Upper lobe of right lung (tissue), 1 donor: ENCODE measurements around the gene RCL1. TPM values are rescaled to one million over a fixed set of nuclear protein-coding genes. Genes with fewer than 3 reads are reported as not detected.

Experiments used
- ATAC-seq: fragments of 200-7000 bp; cut with Tn5 transposase; one replicate; pipeline ENCODE4 v1.9.1; 2020; ENCODE audit warnings: mild to moderate bottlenecking, moderate library complexity
- DNase-seq: peaks from one replicate; pipeline ENCODE4 v3.0.0-alpha.2; 2020
- H3K27ac ChIP-seq: fragments of 200-600 bp; one replicate; pipeline ENCODE4 v1.8.0; 2022
- H3K27me3 ChIP-seq: fragments of 200-600 bp; one replicate; pipeline ENCODE4 v1.8.0; 2022; ENCODE audit warnings: mild to moderate bottlenecking
- H3K36me3 ChIP-seq: fragments of 200-600 bp; one replicate; pipeline ENCODE4 v1.8.0; 2022
- H3K4me1 ChIP-seq: fragments of 200-600 bp; one replicate; pipeline ENCODE4 v1.8.0; 2022
- H3K4me3 ChIP-seq: fragments of 200-600 bp; one replicate; pipeline ENCODE4 v1.8.0; 2022; ENCODE audit warnings: mild to moderate bottlenecking
- H3K9me3 ChIP-seq: fragments of 200-600 bp; one replicate; pipeline ENCODE4 v1.8.0; 2022
- intact Hi-C: fragments of 100-400 bp; cut with DNase I; formaldehyde crosslinking; loops from one replicate; pipeline ENCODE4 v1.11.0; 2022
- total RNA-seq: library from RNA; stranded (reverse); fragmentation: NEBNext Ultra II Directional; extraction: Animal tissue kit (Norgen Biotek cat#: 25700); gene quantifications from one replicate; pipeline ENCODE4 v1.2.1, GENCODE V29; 2021
- TF ChIP-seq, protein P1 (sequence below): fragments of 200-600 bp; IDR thresholded peaks from one replicate; pipeline ENCODE4 v1.8.0; 2022; ENCODE audit warnings: antibody characterized with exemption
- donor health status: DM: no; HTN: yes; CAD: no; lungs with severe emphysema.

Gene RCL1
- total RNA-seq, 1 donor from 2014 or later, result 19.6 TPM

DNA sequence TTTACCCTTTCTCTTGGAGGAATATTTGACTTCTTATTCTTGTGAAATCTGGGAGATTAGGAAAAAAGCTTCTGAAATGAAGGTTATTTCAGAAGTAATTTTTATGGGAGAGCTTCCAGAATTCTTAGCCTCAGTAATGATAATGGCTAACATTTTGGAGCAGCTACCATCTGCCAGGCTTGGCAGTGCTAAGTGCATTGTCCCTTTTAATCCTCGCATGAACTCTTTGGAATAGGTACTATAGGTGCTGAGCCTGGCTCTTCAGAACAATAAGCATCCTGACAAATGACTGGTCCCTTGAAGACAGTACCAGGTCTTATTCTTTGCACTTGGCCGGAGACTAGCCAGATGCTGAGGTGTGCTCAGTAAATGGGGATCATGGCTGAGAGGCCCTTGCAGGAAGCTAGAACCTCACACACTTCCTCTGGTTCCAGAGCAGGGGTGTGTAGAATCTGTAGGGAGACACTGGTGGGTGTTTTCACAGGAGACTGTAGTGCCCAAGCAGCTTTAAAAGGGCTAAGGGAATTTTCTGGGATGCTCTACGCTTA is 90.7 kb downstream of the RCL1 start:
- no peaks in the 10 kb centered on the region for H3K9me3 ChIP-seq
- H3K36me3 ChIP-seq, result no peaks in the 10 kb centered on the region
- ATAC-seq (no peak), DNase-seq (no peak)
- no peaks in the 10 kb centered on the region for H3K4me1 ChIP-seq
- H3K4me3 ChIP-seq, result no peak overlapping the region
- intact Hi-C loops, result no loop called here
- H3K27me3 ChIP-seq, result no peaks in the 10 kb centered on the region
- TF ChIP-seq, protein P1, sequence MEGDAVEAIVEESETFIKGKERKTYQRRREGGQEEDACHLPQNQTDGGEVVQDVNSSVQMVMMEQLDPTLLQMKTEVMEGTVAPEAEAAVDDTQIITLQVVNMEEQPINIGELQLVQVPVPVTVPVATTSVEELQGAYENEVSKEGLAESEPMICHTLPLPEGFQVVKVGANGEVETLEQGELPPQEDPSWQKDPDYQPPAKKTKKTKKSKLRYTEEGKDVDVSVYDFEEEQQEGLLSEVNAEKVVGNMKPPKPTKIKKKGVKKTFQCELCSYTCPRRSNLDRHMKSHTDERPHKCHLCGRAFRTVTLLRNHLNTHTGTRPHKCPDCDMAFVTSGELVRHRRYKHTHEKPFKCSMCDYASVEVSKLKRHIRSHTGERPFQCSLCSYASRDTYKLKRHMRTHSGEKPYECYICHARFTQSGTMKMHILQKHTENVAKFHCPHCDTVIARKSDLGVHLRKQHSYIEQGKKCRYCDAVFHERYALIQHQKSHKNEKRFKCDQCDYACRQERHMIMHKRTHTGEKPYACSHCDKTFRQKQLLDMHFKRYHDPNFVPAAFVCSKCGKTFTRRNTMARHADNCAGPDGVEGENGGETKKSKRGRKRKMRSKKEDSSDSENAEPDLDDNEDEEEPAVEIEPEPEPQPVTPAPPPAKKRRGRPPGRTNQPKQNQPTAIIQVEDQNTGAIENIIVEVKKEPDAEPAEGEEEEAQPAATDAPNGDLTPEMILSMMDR, result no peak
- H3K27ac ChIP-seq, result no peak overlapping the region

DNA sequence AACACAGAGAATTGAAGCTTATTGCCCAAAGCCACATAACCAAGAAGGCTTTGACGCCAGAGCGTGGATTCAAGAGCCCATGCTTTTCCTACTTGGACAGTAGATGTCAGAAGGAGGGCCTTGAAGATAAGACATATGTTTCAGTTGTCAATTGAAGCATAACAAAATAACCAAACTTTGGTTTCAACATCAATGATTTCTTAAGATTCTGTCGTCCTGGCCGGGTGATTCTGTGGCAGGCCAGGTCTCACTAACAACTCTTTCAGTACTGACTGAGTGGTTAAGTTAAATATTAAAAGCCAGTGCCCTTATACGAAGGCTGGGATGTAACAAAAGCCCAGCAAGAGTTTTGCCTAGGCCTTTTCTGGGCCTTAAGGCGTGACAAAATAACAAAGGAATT is 94.0 kb downstream of the RCL1 start:
- Histone ChIP-seq H3K9me3 (no peaks in the 10 kb centered on the region), H3K27me3 (no peaks in the 10 kb centered on the region), H3K36me3 (no peaks in the 10 kb centered on the region), H3K4me3 (no peak overlapping the region), H3K27ac (no peak overlapping the region), H3K4me1 (no peaks in the 10 kb centered on the region)
- intact Hi-C loops, result no loop called here
- TF ChIP-seq, protein P1, result no peak
- ATAC-seq (peak; percentile 32), DNase-seq (no peak)

DNA sequence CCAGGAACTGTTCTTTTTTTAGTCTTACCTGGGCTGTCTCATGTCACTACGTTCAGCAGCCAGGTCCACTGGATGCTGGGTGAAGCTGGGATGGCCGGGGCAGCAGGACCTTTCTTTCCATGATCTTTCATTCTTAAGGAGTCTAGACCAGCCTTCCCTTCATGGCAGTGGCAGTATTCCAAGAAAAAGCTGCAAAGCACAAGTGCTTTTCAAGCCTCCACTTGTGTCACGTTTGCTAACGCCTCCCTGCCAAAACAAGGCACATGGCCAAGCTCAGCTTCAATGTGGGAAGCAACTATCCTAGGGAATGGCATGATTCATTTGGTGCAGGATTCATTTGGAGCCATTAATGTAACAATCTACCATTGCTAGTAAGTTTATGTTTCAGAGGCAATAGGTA is 94.8 kb downstream of the RCL1 start:
- ATAC-seq, result peak; percentile 82
- peak; percentile 70 for DNase-seq
- H3K27me3 ChIP-seq, result no peaks in the 10 kb centered on the region
- intact Hi-C loops, result no loop called here
- H3K27ac ChIP-seq, result no peak overlapping the region
- H3K9me3 ChIP-seq, result no peaks in the 10 kb centered on the region
- no peaks in the 10 kb centered on the region for H3K36me3 ChIP-seq
- no peak overlapping the region for H3K4me3 ChIP-seq
- no peaks in the 10 kb centered on the region for H3K4me1 ChIP-seq
- TF ChIP-seq, protein P1, result no peak

GRCh38 chr9:4890242-4890641 is 97.5 kb downstream of the RCL1 start:
- Histone ChIP-seq H3K36me3 (no peaks in the 10 kb centered on the region), H3K9me3 (no peaks in the 10 kb centered on the region), H3K27me3 (no peaks in the 10 kb centered on the region), H3K4me3 (no peak overlapping the region), H3K4me1 (no peaks in the 10 kb centered on the region), H3K27ac (no peak overlapping the region)
- intact Hi-C loops, result no loop called here
- TF ChIP-seq, protein P1, result no peak
- no peak for DNase-seq
- ATAC-seq, result no peak

GRCh38 chr9:4890929-4891328 is 98.2 kb downstream of the RCL1 start:
- no peaks in the 10 kb centered on the region for H3K36me3 ChIP-seq
- ATAC-seq, result no peak
- DNase-seq, result no peak
- H3K4me3 ChIP-seq, result no peak overlapping the region
- intact Hi-C loops, result no loop called here
- no peaks in the 10 kb centered on the region for H3K4me1 ChIP-seq
- H3K27me3 ChIP-seq, result no peaks in the 10 kb centered on the region
- H3K9me3 ChIP-seq, result no peaks in the 10 kb centered on the region
- TF ChIP-seq, protein P1, result no peak
- no peak overlapping the region for H3K27ac ChIP-seq

GRCh38 chr9:4891674-4892073 is 98.9 kb downstream of the RCL1 start:
- TF ChIP-seq, protein P1, result no peak
- no peaks in the 10 kb centered on the region for H3K27me3 ChIP-seq
- H3K9me3 ChIP-seq, result no peaks in the 10 kb centered on the region
- no peak overlapping the region for H3K4me3 ChIP-seq
- H3K27ac ChIP-seq, result no peak overlapping the region
- intact Hi-C loops, result no loop called here
- H3K36me3 ChIP-seq, result no peaks in the 10 kb centered on the region
- H3K4me1 ChIP-seq, result no peaks in the 10 kb centered on the region
- DNase-seq (no peak), ATAC-seq (no peak)
